Stomach (tissue), 4 donors: ENCODE results near the gene STIM1.

Experiments
- CTCF ChIP-seq, 7 experiments: fragments of 450-650 bp in 4 of 7; fragments of 200-600 bp in 3 of 7; sonication (generic) in 3 of 7; IDR thresholded peaks; one replicate each; pipeline ENCODE4 v1.5.1; 2016 to 2019; ENCODE audit warnings: antibody characterized with exemption in 7 of 7, control low read depth in 2 of 7, mild to moderate bottlenecking in 1 of 7
- EP300 ChIP-seq: sonication (generic); formaldehyde crosslinking; IDR thresholded peaks from one replicate; pipeline ENCODE4 v1.6.1; 2017; ENCODE audit warnings: antibody characterized with exemption
- POLR2A ChIP-seq, 4 donors: fragments of 450-650 bp; IDR thresholded peaks; one replicate each; pipeline ENCODE4 v1.6.1; 2016; ENCODE audit warnings: antibody characterized with exemption in 4 of 4, control low read depth in 2 of 4, mild to moderate bottlenecking in 1 of 4, moderate library complexity in 1 of 4
- POLR2AphosphoS5 ChIP-seq, 3 donors: sonication (generic); formaldehyde crosslinking; IDR thresholded peaks; one replicate each; pipeline ENCODE4 v1.6.1; 2016; ENCODE audit warnings: antibody characterized with exemption in 3 of 3

GRCh38 chr11:3834349-3834663, 21.2 kb upstream of the STIM1 start:
- TF ChIP-seq CTCF (IDR thresholded peaks at IDR 0.05) (no peak), POLR2A (IDR thresholded peaks at IDR 0.05) (no peak), POLR2AphosphoS5 (IDR thresholded peaks at IDR 0.05) (no peak), EP300 (no peak)
